ENCODE results near the gene KIF26B. TPM values are rescaled to one million over a fixed set of nuclear protein-coding genes. Genes with fewer than 3 reads are reported as not detected.

KIF26B gene
- total and polyA plus RNA-seq, 2 experiments from 2014 or later: 0.03 to 0.76 TPM

GRCh38 chr1:245207056-245207638, 52.4 kb downstream of the KIF26B start:
- peaks cover 1% of the 10 kb centered on the region; the same call in 1 of the 2 replicates for H3K4me1 ChIP-seq (ENCODE audit: insufficient read depth)
- no peaks in the 10 kb centered on the region for H3K9me2 ChIP-seq (ENCODE audit: insufficient read depth)
- no peak for ATAC-seq
- no peaks in the 10 kb centered on the region for H3K79me2 ChIP-seq (replicated peaks; ENCODE audit: insufficient read depth)
- H3K9me3 Mint-ChIP-seq: peaks cover 45% of the 10 kb centered on the region
- no peak overlapping the region for H3K27ac Mint-ChIP-seq
- H3K4me3 Mint-ChIP-seq: no peak overlapping the region
- no peaks in the 10 kb centered on the region for H3K27me3 ChIP-seq (ENCODE audit: insufficient read depth)
- H3K36me3 Mint-ChIP-seq (ENCODE audit: low read depth): peaks cover 32% of the 10 kb centered on the region
- no peak overlapping the region for H3K4me3 ChIP-seq
- DNase-seq (ENCODE audit: low spot score): no peak
- TF ChIP-seq POLR2AphosphoS5 (IDR thresholded peaks at IDR 0.05; ENCODE audit: low read depth) (no peak), NANOG (IDR thresholded peaks at IDR 0.05; ENCODE audit: borderline replicate concordance) (no peak), ZNF114 (CRISPR knock-in tag; IDR thresholded peaks at IDR 0.05) (no peak)
- H3K4me2 ChIP-seq: no peak overlapping the region
- no peaks in the 10 kb centered on the region for H4K20me1 ChIP-seq (replicated peaks; ENCODE audit: insufficient read depth)
- peaks cover under 1% of the 10 kb centered on the region for H3K4me1 Mint-ChIP-seq
- no peaks in the 10 kb centered on the region for H3F3A ChIP-seq (replicated peaks; ENCODE audit: low read depth)
- peaks cover 8% of the 10 kb centered on the region for H3K36me3 ChIP-seq (ENCODE audit: insufficient read depth)
- no peak overlapping the region for H3K27ac ChIP-seq (ENCODE audit: low read depth)
- H2AFZ ChIP-seq: no peak overlapping the region
- peaks cover 9% of the 10 kb centered on the region for H3K27me3 Mint-ChIP-seq (ENCODE audit: insufficient read depth, low read depth, poor library complexity)

- H3K27ac Mint-ChIP-seq: no peak overlapping the region
- H3K4me3 Mint-ChIP-seq: no peak overlapping the region
- H3K79me2 ChIP-seq (replicated peaks; ENCODE audit: insufficient read depth): no peaks in the 10 kb centered on the region
- H3K4me2 ChIP-seq: no peak overlapping the region
- peaks cover 32% of the 10 kb centered on the region for H3K36me3 Mint-ChIP-seq (ENCODE audit: low read depth)
- no peaks in the 10 kb centered on the region for H4K20me1 ChIP-seq (replicated peaks; ENCODE audit: insufficient read depth)
- no peak overlapping the region for H2AFZ ChIP-seq
- no peak overlapping the region for H3K4me3 ChIP-seq
- no peaks in the 10 kb centered on the region for H3K9me2 ChIP-seq (ENCODE audit: insufficient read depth)
- DNase-seq (ENCODE audit: low spot score): no peak
- H3K4me1 ChIP-seq (ENCODE audit: insufficient read depth): no peaks in the 10 kb centered on the region
- no peaks in the 10 kb centered on the region for H3K27me3 ChIP-seq (ENCODE audit: insufficient read depth)
- peaks cover 9% of the 10 kb centered on the region for H3K27me3 Mint-ChIP-seq (ENCODE audit: insufficient read depth, low read depth, poor library complexity)
- H3K36me3 ChIP-seq (ENCODE audit: insufficient read depth): peaks cover 8% of the 10 kb centered on the region
- TF ChIP-seq ZNF331 (CRISPR knock-in tag; IDR thresholded peaks at IDR 0.05; ENCODE audit: low read depth) (no peak), ZNF462 (CRISPR knock-in tag; IDR thresholded peaks at IDR 0.05) (no peak), EZH2phosphoT487 (IDR thresholded peaks at IDR 0.05; ENCODE audit: unreplicated experiment) (no peak)
- H3K9me3 Mint-ChIP-seq: peaks cover 45% of the 10 kb centered on the region
- no peak for ATAC-seq
- H3K4me1 Mint-ChIP-seq: no peaks in the 10 kb centered on the region; the same call in 2 of the 3 replicates
- no peaks in the 10 kb centered on the region for H3F3A ChIP-seq (replicated peaks; ENCODE audit: low read depth)
- no peak overlapping the region for H3K27ac ChIP-seq (ENCODE audit: low read depth)
These were observed 53.0 kb downstream of the KIF26B start for GRCh38 chr1:245207801-245208200.
